CD4-positive, CD25-positive, alpha-beta regulatory T cell (primary cell): Measurements from ENCODE around the gene HPCAL4. TPM values are rescaled to one million over a fixed set of nuclear protein-coding genes. Genes with fewer than 3 reads are reported as not detected.

Experiments used
- ATAC-seq, 2 donors: fragments of 150-1000 bp; cut with Tn5 transposase; one replicate each; pipeline ENCODE4 v1.10.0; 2021; ENCODE audit warnings: low read depth in 2 of 2, moderate number of reproducible peaks in 2 of 2, moderate library complexity in 1 of 2
- DNase-seq, 3 donors: peaks; one replicate each; pipeline versions ENCODE4 v3.0.0 to v3.0.0-alpha.2; 2012 to 2022; ENCODE audit warnings: mixed read lengths in 1 of 3
- H3K27ac ChIP-seq: one replicate; pipeline ENCODE4 v1.7.0; 2013; ENCODE audit warnings: mild to moderate bottlenecking, low read length; ENCODE audit not compliant: insufficient read depth, poor library complexity, severe bottlenecking
- H3K27me3 ChIP-seq: one replicate; pipeline ENCODE4 v1.7.0; 2013; ENCODE audit warnings: low read length; ENCODE audit not compliant: control insufficient read depth, insufficient read depth
- H3K36me3 ChIP-seq: one replicate; pipeline ENCODE4 v1.7.0; 2013; ENCODE audit warnings: mild to moderate bottlenecking, low read length, moderate library complexity; ENCODE audit not compliant: control insufficient read depth, insufficient read depth
- H3K4me1 ChIP-seq: 2 replicates; pipeline ENCODE4 v1.7.0; 2013; ENCODE audit warnings: mild to moderate bottlenecking, low read length; ENCODE audit not compliant: insufficient read depth, control insufficient read depth, poor library complexity, severe bottlenecking
- H3K4me3 ChIP-seq: one replicate; pipeline ENCODE4 v1.7.0; 2013; ENCODE audit warnings: low read depth, mild to moderate bottlenecking, low read length, moderate library complexity
- H3K9me3 ChIP-seq, 2 experiments: 1 replicate in 1 of 2; 2 replicates in 1 of 2; pipeline ENCODE4 v1.7.0; 2013; ENCODE audit warnings: low read length in 2 of 2, mild to moderate bottlenecking in 1 of 2, moderate library complexity in 1 of 2; ENCODE audit not compliant: control insufficient read depth in 2 of 2
- H3K27ac Mint-ChIP-seq, 3 donors: one replicate each; pipeline ENCODE4 v1.8.0; 2020 to 2022; ENCODE audit warnings: mild to moderate bottlenecking in 3 of 3, mixed read lengths in 3 of 3, moderate library complexity in 2 of 3
- H3K27me3 Mint-ChIP-seq: one replicate; pipeline ENCODE4 v1.8.0; 2022; ENCODE audit warnings: mild to moderate bottlenecking, mixed read lengths
- H3K36me3 Mint-ChIP-seq: one replicate; pipeline ENCODE4 v1.8.0; 2020; ENCODE audit warnings: mixed read lengths
- H3K4me1 Mint-ChIP-seq, 4 donors: one replicate each; pipeline ENCODE4 v1.8.0; 2020 to 2022; ENCODE audit warnings: mixed read lengths in 4 of 4, mild to moderate bottlenecking in 1 of 4
- H3K4me3 Mint-ChIP-seq, 4 donors: one replicate each; pipeline ENCODE4 v1.8.0; 2020 to 2022; ENCODE audit warnings: mild to moderate bottlenecking in 4 of 4, mixed read lengths in 4 of 4, moderate library complexity in 3 of 4
- H3K9me3 Mint-ChIP-seq, 7 donors: one replicate each; pipeline ENCODE4 v1.8.0; 2020 to 2022; ENCODE audit warnings: mixed read lengths in 7 of 7, mild to moderate bottlenecking in 3 of 7, moderate library complexity in 2 of 7
- polyA plus RNA-seq, 4 donors: library from polyadenylated mRNA; unstranded; fragments of 300-500 nt; fragmentation: Illumina TruSeq; gene quantifications; one replicate each; pipeline ENCODE4 v1.2.3, GENCODE V29; 2021
- total RNA-seq: library from RNA; stranded (reverse); gene quantifications from one replicate; pipeline ENCODE4 v1.2.3, GENCODE V29; 2022

HPCAL4 gene
- total and polyA plus RNA-seq, 5 donors from 2014 or later: 9.5 to 19.7 (median 13.8) TPM

GRCh38 chr1:39668894-39669293, 22.3 kb downstream of the HPCAL4 start:
- Mint-ChIP-seq H3K4me1 (peaks cover 4 to 18% (median 11%) of the 10 kb centered on the region in 4 donors), H3K27ac (no peak overlapping the region), H3K36me3 (no peaks in the 10 kb centered on the region), H3K27me3 (peaks cover 27% of the 10 kb centered on the region), H3K9me3 (peaks cover 0 to 2% (median 0%) of the 10 kb centered on the region in 7 donors), H3K4me3 (no peak overlapping the region)
- H3K27me3 ChIP-seq: peaks cover 9% of the 10 kb centered on the region
- DNase-seq (no peak), ATAC-seq (no peak)
- H3K9me3 ChIP-seq: no peaks in the 10 kb centered on the region
- peaks cover 20% of the 10 kb centered on the region for H3K4me1 ChIP-seq
- no peaks in the 10 kb centered on the region for H3K36me3 ChIP-seq
- H3K4me3 ChIP-seq: no peak overlapping the region
- no peak overlapping the region for H3K27ac ChIP-seq

DNA sequence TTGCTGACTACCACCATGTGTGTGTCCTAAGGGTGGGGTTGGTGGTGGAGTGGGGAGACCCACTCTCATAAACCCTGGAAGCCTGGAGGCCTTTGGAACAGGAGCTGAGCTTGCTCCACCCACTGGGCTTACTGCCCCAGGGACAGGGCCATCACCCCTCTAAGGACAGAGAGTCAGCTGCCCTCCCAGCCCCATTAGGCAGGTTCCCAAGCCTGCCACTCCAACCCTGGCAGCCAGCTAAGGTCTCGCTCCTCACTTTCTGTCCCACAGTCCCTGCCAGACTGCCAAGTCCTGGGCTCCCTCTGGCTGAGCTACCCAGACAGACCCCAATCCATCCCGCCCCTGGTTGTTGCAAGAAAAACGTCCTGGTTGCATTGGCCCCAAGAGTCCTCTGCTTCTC, 23.1 kb downstream of the HPCAL4 start:
- Mint-ChIP-seq H3K9me3 (peaks cover 0 to 2% (median 0%) of the 10 kb centered on the region in 7 donors), H3K4me1 (peaks cover 4 to 18% (median 11%) of the 10 kb centered on the region in 4 donors), H3K4me3 (no peak overlapping the region), H3K27ac (no peak overlapping the region), H3K27me3 (peaks cover 24% of the 10 kb centered on the region), H3K36me3 (no peaks in the 10 kb centered on the region)
- no peak for DNase-seq
- Histone ChIP-seq H3K27ac (no peak overlapping the region), H3K9me3 (no peaks in the 10 kb centered on the region), H3K36me3 (no peaks in the 10 kb centered on the region), H3K27me3 (peaks cover 9% of the 10 kb centered on the region), H3K4me3 (no peak overlapping the region), H3K4me1 (peaks cover 20% of the 10 kb centered on the region)
- no peak for ATAC-seq

- Mint-ChIP-seq H3K27ac (peak overlapping the region in 2 of 3 donors; percentile 5 to 45), H3K27me3 (peaks cover 17% of the 10 kb centered on the region), H3K9me3 (peaks cover 0 to 2% (median 0%) of the 10 kb centered on the region in 7 donors), H3K36me3 (no peaks in the 10 kb centered on the region), H3K4me3 (no peak overlapping the region), H3K4me1 (peaks cover 4 to 14% (median 11%) of the 10 kb centered on the region in 4 donors)
- no peaks in the 10 kb centered on the region for H3K9me3 ChIP-seq
- peak in 1 of 3 donors; percentile 63 for DNase-seq
- H3K27me3 ChIP-seq: peaks cover 9% of the 10 kb centered on the region
- H3K4me3 ChIP-seq: no peak overlapping the region
- peaks cover 10% of the 10 kb centered on the region for H3K4me1 ChIP-seq
- H3K27ac ChIP-seq: no peak overlapping the region
- H3K36me3 ChIP-seq: no peaks in the 10 kb centered on the region
- ATAC-seq: peak in 1 of 2 donors; percentile 23
Measured at GRCh38 chr1:39666772-39667171, 24.5 kb downstream of the HPCAL4 start.

GRCh38 chr1:39663559-39663958, 27.7 kb downstream of the HPCAL4 start:
- H3K27me3 ChIP-seq: no peaks in the 10 kb centered on the region
- no peaks in the 10 kb centered on the region for H3K9me3 ChIP-seq
- no peak overlapping the region for H3K27ac Mint-ChIP-seq
- H3K9me3 Mint-ChIP-seq: peaks cover 0 to 2% (median 0%) of the 10 kb centered on the region in 7 donors
- H3K4me1 Mint-ChIP-seq: peaks cover 4 to 13% (median 7%) of the 10 kb centered on the region in 4 donors
- no peak overlapping the region for H3K27ac ChIP-seq
- no peak for ATAC-seq
- H3K4me3 Mint-ChIP-seq: no peak overlapping the region
- no peaks in the 10 kb centered on the region for H3K4me1 ChIP-seq
- no peak overlapping the region for H3K4me3 ChIP-seq
- peaks cover 4% of the 10 kb centered on the region for H3K27me3 Mint-ChIP-seq
- DNase-seq: no peak
- H3K36me3 Mint-ChIP-seq: no peaks in the 10 kb centered on the region
- H3K36me3 ChIP-seq: no peaks in the 10 kb centered on the region

DNA sequence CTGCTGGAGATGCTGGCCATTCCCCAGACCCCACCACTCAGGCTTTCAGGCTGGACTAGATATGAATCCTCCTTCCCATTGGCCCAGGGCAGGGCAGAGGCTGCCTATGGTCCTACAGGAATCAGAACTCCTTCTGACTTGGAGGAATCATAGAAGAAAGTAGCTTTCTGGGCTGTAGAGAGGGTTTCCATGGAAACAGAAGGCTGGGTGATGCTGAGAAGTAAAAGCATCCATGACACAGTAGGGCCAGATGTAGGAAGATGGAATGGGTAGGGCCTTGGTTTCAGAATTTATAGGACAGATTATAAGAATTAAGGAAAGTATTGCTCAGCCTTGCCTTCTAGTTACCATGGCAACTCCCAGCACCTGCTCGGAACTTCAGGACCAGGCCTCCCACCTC, 28.4 kb downstream of the HPCAL4 start:
- Mint-ChIP-seq H3K27me3 (no peaks in the 10 kb centered on the region), H3K27ac (no peak overlapping the region), H3K9me3 (peaks cover 0 to 2% (median 0%) of the 10 kb centered on the region in 7 donors), H3K4me1 (peaks cover 4 to 16% (median 9%) of the 10 kb centered on the region in 4 donors), H3K4me3 (no peak overlapping the region), H3K36me3 (no peaks in the 10 kb centered on the region)
- Histone ChIP-seq H3K4me3 (no peak overlapping the region), H3K36me3 (no peaks in the 10 kb centered on the region), H3K27me3 (no peaks in the 10 kb centered on the region), H3K27ac (no peak overlapping the region), H3K4me1 (peaks cover 2% of the 10 kb centered on the region), H3K9me3 (no peaks in the 10 kb centered on the region)
- ATAC-seq: no peak
- no peak for DNase-seq

DNA sequence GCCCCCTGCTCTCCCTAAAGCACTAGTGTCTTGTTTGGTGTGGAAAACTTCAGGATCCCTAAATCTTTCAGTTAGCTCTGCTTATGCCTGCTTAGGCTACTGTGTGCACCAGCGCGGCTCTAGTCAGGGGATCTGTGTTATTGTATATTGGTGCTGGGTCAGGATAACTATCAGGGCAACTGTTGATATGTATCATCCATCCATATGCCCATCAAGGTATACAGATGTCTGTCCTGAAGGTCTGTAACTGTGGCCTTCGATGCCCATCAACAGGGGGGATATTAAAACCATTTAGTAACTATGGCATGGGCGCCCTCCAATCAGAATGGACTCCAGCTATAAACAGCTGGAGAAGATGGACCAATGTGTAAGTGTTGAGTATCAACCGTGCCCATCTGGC, 31.7 kb downstream of the HPCAL4 start:
- H3K4me1 Mint-ChIP-seq: peaks cover 0 to 12% (median 4%) of the 10 kb centered on the region in 4 donors
- ATAC-seq (no peak), DNase-seq (no peak)
- H3K36me3 Mint-ChIP-seq: no peaks in the 10 kb centered on the region
- Histone ChIP-seq H3K27me3 (no peaks in the 10 kb centered on the region), H3K36me3 (no peaks in the 10 kb centered on the region), H3K9me3 (no peaks in the 10 kb centered on the region), H3K4me1 (peaks cover 4% of the 10 kb centered on the region), H3K4me3 (no peak overlapping the region), H3K27ac (no peak overlapping the region)
- no peak overlapping the region for H3K27ac Mint-ChIP-seq
- no peak overlapping the region for H3K4me3 Mint-ChIP-seq
- no peaks in the 10 kb centered on the region for H3K9me3 Mint-ChIP-seq
- peaks cover under 1% of the 10 kb centered on the region for H3K27me3 Mint-ChIP-seq

DNA sequence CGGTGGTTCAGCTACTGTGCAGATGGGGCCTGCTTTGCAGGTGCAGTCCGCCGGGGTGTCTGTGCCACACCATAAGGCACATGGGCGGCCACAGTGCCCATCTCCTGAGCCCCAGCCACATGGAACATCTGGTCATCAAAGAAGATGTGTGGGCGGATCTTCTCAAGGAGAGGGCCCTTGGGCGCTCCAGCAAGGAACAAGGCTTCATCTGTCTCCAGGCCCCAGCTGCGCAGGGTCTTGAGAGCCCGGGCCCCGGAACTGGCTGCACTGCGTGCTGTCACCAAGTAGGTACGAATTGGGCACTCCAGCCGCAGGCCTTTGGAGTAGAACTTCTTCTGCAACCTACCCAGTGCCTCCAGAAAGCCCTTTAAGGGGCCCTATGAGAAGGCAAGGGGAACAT, 32.1 kb downstream of the HPCAL4 start:
- no peak overlapping the region for H3K27ac ChIP-seq
- no peak overlapping the region for H3K4me3 ChIP-seq
- no peaks in the 10 kb centered on the region for H3K9me3 ChIP-seq
- no peaks in the 10 kb centered on the region for H3K9me3 Mint-ChIP-seq
- ATAC-seq: no peak
- no peak overlapping the region for H3K27ac Mint-ChIP-seq
- no peaks in the 10 kb centered on the region for H3K36me3 ChIP-seq
- no peak overlapping the region for H3K4me3 Mint-ChIP-seq
- H3K36me3 Mint-ChIP-seq: no peaks in the 10 kb centered on the region
- peaks cover 0 to 12% (median 4%) of the 10 kb centered on the region in 4 donors for H3K4me1 Mint-ChIP-seq
- no peak for DNase-seq
- H3K4me1 ChIP-seq: peaks cover 4% of the 10 kb centered on the region
- H3K27me3 ChIP-seq: no peaks in the 10 kb centered on the region
- peaks cover 4% of the 10 kb centered on the region for H3K27me3 Mint-ChIP-seq

DNA sequence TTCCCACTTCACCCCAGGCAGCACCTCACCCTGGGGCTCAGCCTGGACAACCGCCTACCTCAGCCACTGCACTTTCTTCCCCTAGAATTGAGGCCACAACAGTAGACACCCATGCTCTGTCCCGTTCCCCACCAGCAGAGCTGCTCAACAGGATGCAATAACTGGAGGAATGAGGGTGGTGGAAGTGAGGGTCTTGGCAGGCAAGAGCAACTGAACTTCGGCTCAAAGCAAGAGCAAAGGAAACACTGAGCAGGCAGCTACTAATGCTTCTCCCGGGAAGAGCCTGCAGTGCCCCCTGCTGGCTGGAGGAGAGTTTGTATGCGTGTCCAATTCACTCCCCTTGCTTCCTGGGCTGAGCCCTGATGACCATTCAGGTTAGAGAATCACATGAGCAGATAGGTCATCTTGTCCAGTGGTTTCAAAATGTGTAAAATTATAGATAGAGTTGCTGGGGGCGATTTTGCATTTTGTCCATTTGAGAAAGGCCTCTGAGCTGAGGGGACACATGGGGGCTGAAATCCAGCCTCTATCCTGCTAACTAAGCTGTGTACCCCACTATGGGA, 33.2 kb downstream of the HPCAL4 start:
- ATAC-seq: peak; percentile 29 to 48
- no peak overlapping the region for H3K4me3 ChIP-seq
- H3K9me3 Mint-ChIP-seq: no peaks in the 10 kb centered on the region
- H3K4me1 Mint-ChIP-seq: peaks cover 0 to 17% (median 9%) of the 10 kb centered on the region in 4 donors
- H3K4me3 Mint-ChIP-seq: peak overlapping the region in 1 of 4 donors; percentile 29
- H3K4me1 ChIP-seq: peaks cover 9% of the 10 kb centered on the region
- no peaks in the 10 kb centered on the region for H3K36me3 ChIP-seq
- peak; percentile 42 to 79 (median 51) for DNase-seq
- no peaks in the 10 kb centered on the region for H3K27me3 ChIP-seq
- no peaks in the 10 kb centered on the region for H3K9me3 ChIP-seq
- no peak overlapping the region for H3K27ac ChIP-seq
- H3K27me3 Mint-ChIP-seq: peaks cover 4% of the 10 kb centered on the region
- no peak overlapping the region for H3K27ac Mint-ChIP-seq
- no peaks in the 10 kb centered on the region for H3K36me3 Mint-ChIP-seq
